Tibial nerve (tissue), 3 donors: ENCODE results near the gene TBC1D21.

Source experiments
- POLR2A ChIP-seq, 2 donors: fragments of 450-650 bp; IDR thresholded peaks; one replicate each; pipeline ENCODE4 v1.6.1; 2017; ENCODE audit warnings: antibody characterized with exemption in 2 of 2, mild to moderate bottlenecking in 2 of 2, moderate library complexity in 2 of 2
- TF ChIP-seq, protein P1 (sequence below), 5 experiments: fragments of 200-600 bp in 3 of 5; fragments of 450-650 bp in 2 of 5; sonication (generic) in 3 of 5; IDR thresholded peaks; one replicate each; pipeline ENCODE4 v1.5.1; 2016 to 2019; ENCODE audit warnings: antibody characterized with exemption in 5 of 5, mild to moderate bottlenecking in 3 of 5, moderate library complexity in 2 of 5

DNA sequence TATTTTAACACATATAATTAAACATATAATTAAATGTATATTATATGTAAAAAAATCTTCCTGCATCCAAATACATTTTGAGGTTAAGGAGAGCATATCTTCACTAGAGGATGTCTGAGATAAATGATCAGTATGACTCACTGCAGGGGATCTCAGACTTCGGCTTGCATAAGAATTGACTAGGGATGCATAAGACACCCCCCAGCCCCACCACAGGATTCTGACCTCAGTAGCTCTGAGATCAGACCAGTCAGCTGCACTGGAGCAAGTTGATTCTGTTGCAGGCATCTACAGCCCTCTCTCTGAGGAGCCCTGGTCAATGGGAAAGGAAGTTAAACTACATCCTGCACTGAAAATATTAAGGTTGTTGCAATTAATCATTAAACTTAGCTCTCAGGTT lies 29.0 kb upstream of the TBC1D21 start:
- TF ChIP-seq, protein P1, sequence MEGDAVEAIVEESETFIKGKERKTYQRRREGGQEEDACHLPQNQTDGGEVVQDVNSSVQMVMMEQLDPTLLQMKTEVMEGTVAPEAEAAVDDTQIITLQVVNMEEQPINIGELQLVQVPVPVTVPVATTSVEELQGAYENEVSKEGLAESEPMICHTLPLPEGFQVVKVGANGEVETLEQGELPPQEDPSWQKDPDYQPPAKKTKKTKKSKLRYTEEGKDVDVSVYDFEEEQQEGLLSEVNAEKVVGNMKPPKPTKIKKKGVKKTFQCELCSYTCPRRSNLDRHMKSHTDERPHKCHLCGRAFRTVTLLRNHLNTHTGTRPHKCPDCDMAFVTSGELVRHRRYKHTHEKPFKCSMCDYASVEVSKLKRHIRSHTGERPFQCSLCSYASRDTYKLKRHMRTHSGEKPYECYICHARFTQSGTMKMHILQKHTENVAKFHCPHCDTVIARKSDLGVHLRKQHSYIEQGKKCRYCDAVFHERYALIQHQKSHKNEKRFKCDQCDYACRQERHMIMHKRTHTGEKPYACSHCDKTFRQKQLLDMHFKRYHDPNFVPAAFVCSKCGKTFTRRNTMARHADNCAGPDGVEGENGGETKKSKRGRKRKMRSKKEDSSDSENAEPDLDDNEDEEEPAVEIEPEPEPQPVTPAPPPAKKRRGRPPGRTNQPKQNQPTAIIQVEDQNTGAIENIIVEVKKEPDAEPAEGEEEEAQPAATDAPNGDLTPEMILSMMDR (IDR thresholded peaks at IDR 0.05): no peak
- no peak for TF ChIP-seq POLR2A (IDR thresholded peaks at IDR 0.05)
